Measurements from ENCODE around the gene SNX1.

DNA sequence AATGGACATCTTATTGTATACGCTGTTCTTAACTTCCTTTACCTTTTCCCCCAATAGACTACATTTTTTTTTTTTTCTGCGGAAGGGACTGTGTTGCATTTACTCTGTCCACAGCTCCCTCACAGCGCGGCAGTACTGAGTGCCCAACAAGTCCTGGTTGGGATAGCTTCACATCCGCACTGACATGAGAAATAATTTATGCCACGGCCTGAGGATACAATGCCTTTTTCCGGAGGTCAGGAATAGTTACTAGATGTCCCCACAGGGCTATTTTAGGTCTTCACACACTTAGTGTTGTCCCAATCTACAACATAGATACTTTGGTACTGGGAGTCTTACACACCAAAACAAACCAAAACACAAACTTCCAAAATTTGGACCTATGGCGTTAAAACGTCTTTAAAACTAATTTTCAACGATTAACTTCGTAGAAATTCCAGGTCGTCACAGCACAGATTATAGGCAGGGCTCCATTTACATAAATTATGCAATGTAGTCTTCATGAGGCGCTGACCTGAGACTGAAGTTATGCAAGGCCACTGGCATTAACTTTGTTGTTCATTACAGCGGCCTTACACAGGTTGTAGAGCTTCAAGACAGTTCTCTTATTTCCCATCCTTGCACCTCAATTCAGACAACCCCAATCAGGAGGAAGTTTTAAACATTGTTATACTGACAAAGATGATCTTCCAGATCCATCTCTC, 68.0 kb downstream of the SNX1 start:
- TF ChIP-seq, protein P1, sequence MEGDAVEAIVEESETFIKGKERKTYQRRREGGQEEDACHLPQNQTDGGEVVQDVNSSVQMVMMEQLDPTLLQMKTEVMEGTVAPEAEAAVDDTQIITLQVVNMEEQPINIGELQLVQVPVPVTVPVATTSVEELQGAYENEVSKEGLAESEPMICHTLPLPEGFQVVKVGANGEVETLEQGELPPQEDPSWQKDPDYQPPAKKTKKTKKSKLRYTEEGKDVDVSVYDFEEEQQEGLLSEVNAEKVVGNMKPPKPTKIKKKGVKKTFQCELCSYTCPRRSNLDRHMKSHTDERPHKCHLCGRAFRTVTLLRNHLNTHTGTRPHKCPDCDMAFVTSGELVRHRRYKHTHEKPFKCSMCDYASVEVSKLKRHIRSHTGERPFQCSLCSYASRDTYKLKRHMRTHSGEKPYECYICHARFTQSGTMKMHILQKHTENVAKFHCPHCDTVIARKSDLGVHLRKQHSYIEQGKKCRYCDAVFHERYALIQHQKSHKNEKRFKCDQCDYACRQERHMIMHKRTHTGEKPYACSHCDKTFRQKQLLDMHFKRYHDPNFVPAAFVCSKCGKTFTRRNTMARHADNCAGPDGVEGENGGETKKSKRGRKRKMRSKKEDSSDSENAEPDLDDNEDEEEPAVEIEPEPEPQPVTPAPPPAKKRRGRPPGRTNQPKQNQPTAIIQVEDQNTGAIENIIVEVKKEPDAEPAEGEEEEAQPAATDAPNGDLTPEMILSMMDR (IDR thresholded peaks at IDR 0.05), result peak in 1 of 4 donors; percentile 2
- TF ChIP-seq POLR2A (IDR thresholded peaks at IDR 0.05), result no peak
